HepG2 (cell line): ENCODE data around the gene FLOT2.

ENCODE experiments used
- ZNF629 ChIP-seq: sonication (generic); formaldehyde crosslinking; conservative IDR thresholded peaks from 2 replicates; pipeline ENCODE4 v1.5.0; 2020; ENCODE audit warnings: missing genetic modification reagents
- TF ChIP-seq, protein P1 (sequence below): sonication (generic); formaldehyde crosslinking; IDR thresholded peaks from 2 replicates; pipeline ENCODE4 v1.5.0; 2020; ENCODE audit warnings: mild to moderate bottlenecking, missing genetic modification reagents, moderate library complexity

DNA sequence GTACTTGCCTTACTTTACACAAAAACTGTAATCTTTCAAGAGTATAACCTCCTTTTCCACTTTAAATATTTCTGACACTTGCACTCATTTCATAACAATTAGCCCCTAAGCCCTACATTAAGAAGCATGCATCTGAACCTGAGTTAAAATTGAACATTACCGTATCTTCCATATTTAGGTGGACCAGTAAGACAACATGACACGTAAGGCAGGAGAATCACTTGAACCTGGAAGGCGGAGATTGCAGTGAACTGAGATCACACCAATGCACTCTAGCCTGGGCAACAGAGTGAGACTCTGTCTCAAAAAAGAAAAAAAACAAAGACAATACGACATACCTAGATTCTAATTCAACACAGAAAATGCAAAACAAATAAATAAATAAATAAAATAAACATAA is 46.8 kb upstream of the FLOT2 start:
- no peak for TF ChIP-seq ZNF629 (CRISPR knock-in tag)
- TF ChIP-seq, protein P1, sequence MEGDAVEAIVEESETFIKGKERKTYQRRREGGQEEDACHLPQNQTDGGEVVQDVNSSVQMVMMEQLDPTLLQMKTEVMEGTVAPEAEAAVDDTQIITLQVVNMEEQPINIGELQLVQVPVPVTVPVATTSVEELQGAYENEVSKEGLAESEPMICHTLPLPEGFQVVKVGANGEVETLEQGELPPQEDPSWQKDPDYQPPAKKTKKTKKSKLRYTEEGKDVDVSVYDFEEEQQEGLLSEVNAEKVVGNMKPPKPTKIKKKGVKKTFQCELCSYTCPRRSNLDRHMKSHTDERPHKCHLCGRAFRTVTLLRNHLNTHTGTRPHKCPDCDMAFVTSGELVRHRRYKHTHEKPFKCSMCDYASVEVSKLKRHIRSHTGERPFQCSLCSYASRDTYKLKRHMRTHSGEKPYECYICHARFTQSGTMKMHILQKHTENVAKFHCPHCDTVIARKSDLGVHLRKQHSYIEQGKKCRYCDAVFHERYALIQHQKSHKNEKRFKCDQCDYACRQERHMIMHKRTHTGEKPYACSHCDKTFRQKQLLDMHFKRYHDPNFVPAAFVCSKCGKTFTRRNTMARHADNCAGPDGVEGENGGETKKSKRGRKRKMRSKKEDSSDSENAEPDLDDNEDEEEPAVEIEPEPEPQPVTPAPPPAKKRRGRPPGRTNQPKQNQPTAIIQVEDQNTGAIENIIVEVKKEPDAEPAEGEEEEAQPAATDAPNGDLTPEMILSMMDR (CRISPR knock-in tag): no peak
